Measurements from ENCODE around the gene PPP2R3C. TPM values are rescaled to one million over a fixed set of nuclear protein-coding genes. Genes with fewer than 3 reads are reported as not detected.

PPP2R3C gene
- 22.5 to 29.9 TPM (median 22.6 TPM) in 5 replicates for total RNA-seq (2022; extraction: Qiagen RNA extraction; ENCODE audit: low read depth)

GRCh38 chr14:35121887-35122695 lies at the start of gene PPP2R3C, which contains the start of gene PRORP:
PPP2R3C (minus strand) TSS chr14:35121990; CDS start chr14:35121959, 31 bp downstream.
PRORP (plus strand) TSS chr14:35122552; CDS start chr14:35123246, 694 bp downstream.

DNA sequence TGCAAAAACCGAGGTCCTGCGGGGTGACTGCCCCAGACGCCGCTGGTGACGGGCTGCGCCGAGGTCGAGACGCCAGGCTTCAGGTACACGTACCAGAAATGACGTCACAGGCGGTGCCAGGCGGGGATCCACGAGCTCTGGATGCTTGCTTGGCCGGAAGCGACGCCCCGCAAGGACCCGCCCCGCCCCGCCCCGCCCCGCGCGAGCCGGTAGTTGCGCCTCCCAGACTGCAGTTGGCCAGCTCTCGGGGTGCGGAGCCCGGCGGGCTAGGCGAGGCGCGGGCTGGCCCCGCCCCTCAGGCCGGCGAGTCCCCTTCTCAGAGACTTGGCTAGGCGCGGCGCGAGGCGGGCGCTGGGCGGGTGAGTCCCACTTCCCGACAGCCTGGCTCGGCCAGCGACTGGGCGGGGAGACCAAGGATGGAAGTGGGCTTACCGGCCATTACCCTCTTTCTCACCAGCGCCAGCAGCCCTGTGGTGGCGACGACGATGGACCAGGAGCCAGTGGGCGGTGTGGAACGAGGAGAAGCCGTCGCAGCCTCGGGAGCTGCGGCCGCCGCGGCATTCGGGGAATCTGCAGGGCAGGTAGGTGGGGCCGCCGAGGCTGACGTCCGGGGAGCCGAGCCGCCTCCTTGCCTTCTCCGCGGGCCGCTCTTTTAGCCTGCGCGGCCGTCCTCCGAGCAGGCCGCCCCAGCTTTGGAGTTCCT lies 75.6 kb downstream of the PPP2R3C start, which contains the start of gene FAM177A1:
Gene FAM177A1, plus strand, starts transcription at position 225 of the 703 bp plus-strand sequence. Its CDS starts 192 bp downstream, at position 417.

Other genes starting within 250 kb of the PPP2R3C start
- gene BAZ1A, start 246.6 kb downstream of the PPP2R3C start, total RNA-seq (2022; extraction: Qiagen RNA extraction; ENCODE audit: low read depth) = 23.5 to 42.0 TPM (median 27.8 TPM) in 5 replicates
- 55.3 to 68.6 TPM (median 59.1 TPM) in 5 replicates for gene SRP54, start 139.0 kb downstream of the PPP2R3C start, total RNA-seq (2022; extraction: Qiagen RNA extraction; ENCODE audit: low read depth)
- 81.0 to 92.1 TPM (median 86.8 TPM) in 5 replicates for gene FAM177A1, start 75.7 kb downstream of the PPP2R3C start, total RNA-seq (2022; extraction: Qiagen RNA extraction; ENCODE audit: low read depth)
- 28.0 to 37.1 TPM (median 33.0 TPM) in 5 replicates for gene PRORP, start 562 bp upstream of the PPP2R3C start, total RNA-seq (2022; extraction: Qiagen RNA extraction; ENCODE audit: low read depth)
- 256 to 295 TPM (median 261 TPM) in 5 replicates for gene PSMA6, start 170.4 kb upstream of the PPP2R3C start, total RNA-seq (2022; extraction: Qiagen RNA extraction; ENCODE audit: low read depth)